KOPT-K1 (cell line): ENCODE results near the gene WNT8A.
"Not testable (repeated sequence)": the region's sequence is repeated elsewhere in the genome, so short reads cannot be mapped to it uniquely, and the experiment has no call there.

ENCODE experiments used
- H3K27ac ChIP-seq: fragments of 200-600 bp; sonication (generic); 2 replicates; pipeline ENCODE4 v1.5.1; 2016; ENCODE audit warnings: antibody characterized with exemption, mild to moderate bottlenecking, low read depth, low read length; ENCODE audit not compliant: poor library complexity, severe bottlenecking
- H3K36me3 ChIP-seq: fragments of 200-600 bp; sonication (generic); 2 replicates; pipeline ENCODE4 v1.5.1; 2017; ENCODE audit warnings: antibody characterized with exemption, mild to moderate bottlenecking, low read length, moderate library complexity; ENCODE audit not compliant: insufficient read depth
- H3K9me3 ChIP-seq: fragments of 200-600 bp; sonication (generic); 2 replicates; pipeline ENCODE4 v1.5.1; 2017; ENCODE audit warnings: antibody characterized with exemption, low read length, mild to moderate bottlenecking; ENCODE audit not compliant: insufficient read depth, poor library complexity, severe bottlenecking

Gene WNT8A

GRCh38 chr5:138083702-138084101 is at the start of gene WNT8A:
TSS of gene WNT8A (plus strand) at chr5:138084033. CDS start at chr5:138084128, 95 bp downstream.
- Histone ChIP-seq H3K36me3 (no peaks in the 10 kb centered on the region), H3K9me3 (no peaks in the 10 kb centered on the region), H3K27ac (no peak within 1 kb of the TSS)

GRCh38 chr5:138035605-138036537 is 48.0 kb upstream of the WNT8A start:
- H3K36me3 ChIP-seq = peaks cover 4% of the 10 kb centered on the region
- no peaks in the 10 kb centered on the region for H3K9me3 ChIP-seq
- H3K27ac ChIP-seq = no peak overlapping the region

- no peaks in the 10 kb centered on the region for H3K9me3 ChIP-seq
- H3K36me3 ChIP-seq = no peaks in the 10 kb centered on the region
- no peak overlapping the region for H3K27ac ChIP-seq
Measured at GRCh38 chr5:138037271-138037670, 46.6 kb upstream of the WNT8A start.

GRCh38 chr5:138037907-138038633 is 45.8 kb upstream of the WNT8A start:
- Histone ChIP-seq H3K27ac (no peak overlapping the region), H3K9me3 (no peaks in the 10 kb centered on the region), H3K36me3 (no peaks in the 10 kb centered on the region)

- Histone ChIP-seq H3K36me3 (no peaks in the 10 kb centered on the region), H3K9me3 (no peaks in the 10 kb centered on the region), H3K27ac (no peak overlapping the region)
Measured at GRCh38 chr5:138038826-138039225, 45.0 kb upstream of the WNT8A start.

- not testable (repeated sequence) for H3K27ac ChIP-seq, H3K9me3 ChIP-seq, H3K36me3 ChIP-seq
Measured at GRCh38 chr5:138045283-138045682, 38.5 kb upstream of the WNT8A start.

- no peaks in the 10 kb centered on the region for H3K9me3 ChIP-seq
- H3K36me3 ChIP-seq = no peaks in the 10 kb centered on the region
- no peak overlapping the region for H3K27ac ChIP-seq
Measured at GRCh38 chr5:138051441-138052296, 32.2 kb upstream of the WNT8A start.

GRCh38 chr5:138052718-138053117 is 31.1 kb upstream of the WNT8A start:
- not testable (repeated sequence) for H3K9me3 ChIP-seq, H3K27ac ChIP-seq, H3K36me3 ChIP-seq

- Histone ChIP-seq H3K36me3 (no peaks in the 10 kb centered on the region), H3K27ac (no peak overlapping the region), H3K9me3 (no peaks in the 10 kb centered on the region)
Measured at GRCh38 chr5:138053554-138053953, 30.3 kb upstream of the WNT8A start.

GRCh38 chr5:138054206-138054605 is 29.6 kb upstream of the WNT8A start:
- Histone ChIP-seq H3K9me3 (no peaks in the 10 kb centered on the region), H3K27ac (no peak overlapping the region), H3K36me3 (no peaks in the 10 kb centered on the region)

- H3K9me3 ChIP-seq = no peaks in the 10 kb centered on the region
- H3K36me3 ChIP-seq = no peaks in the 10 kb centered on the region
- H3K27ac ChIP-seq = no peak overlapping the region
Measured at GRCh38 chr5:138054847-138055558, 28.8 kb upstream of the WNT8A start.

- Histone ChIP-seq H3K36me3 (no peaks in the 10 kb centered on the region), H3K9me3 (no peaks in the 10 kb centered on the region), H3K27ac (no peak overlapping the region)
Measured at GRCh38 chr5:138064526-138064925, 19.3 kb upstream of the WNT8A start.

GRCh38 chr5:138065102-138065501 is 18.7 kb upstream of the WNT8A start:
- Histone ChIP-seq H3K9me3 (no peaks in the 10 kb centered on the region), H3K27ac (no peak overlapping the region), H3K36me3 (no peaks in the 10 kb centered on the region)

- no peaks in the 10 kb centered on the region for H3K36me3 ChIP-seq
- H3K9me3 ChIP-seq = no peaks in the 10 kb centered on the region
- H3K27ac ChIP-seq = no peak overlapping the region
Measured at GRCh38 chr5:138067945-138068344, 15.9 kb upstream of the WNT8A start.
